Anterior cingulate cortex (tissue), 58 donors: ENCODE data around the gene TM9SF1.

Experiments
- DNase-seq, 58 donors: peaks; one replicate each; lab custom pipeline; 2025; lab: John Stamatoyannopoulos, UW

The TM9SF1 gene

DNA sequence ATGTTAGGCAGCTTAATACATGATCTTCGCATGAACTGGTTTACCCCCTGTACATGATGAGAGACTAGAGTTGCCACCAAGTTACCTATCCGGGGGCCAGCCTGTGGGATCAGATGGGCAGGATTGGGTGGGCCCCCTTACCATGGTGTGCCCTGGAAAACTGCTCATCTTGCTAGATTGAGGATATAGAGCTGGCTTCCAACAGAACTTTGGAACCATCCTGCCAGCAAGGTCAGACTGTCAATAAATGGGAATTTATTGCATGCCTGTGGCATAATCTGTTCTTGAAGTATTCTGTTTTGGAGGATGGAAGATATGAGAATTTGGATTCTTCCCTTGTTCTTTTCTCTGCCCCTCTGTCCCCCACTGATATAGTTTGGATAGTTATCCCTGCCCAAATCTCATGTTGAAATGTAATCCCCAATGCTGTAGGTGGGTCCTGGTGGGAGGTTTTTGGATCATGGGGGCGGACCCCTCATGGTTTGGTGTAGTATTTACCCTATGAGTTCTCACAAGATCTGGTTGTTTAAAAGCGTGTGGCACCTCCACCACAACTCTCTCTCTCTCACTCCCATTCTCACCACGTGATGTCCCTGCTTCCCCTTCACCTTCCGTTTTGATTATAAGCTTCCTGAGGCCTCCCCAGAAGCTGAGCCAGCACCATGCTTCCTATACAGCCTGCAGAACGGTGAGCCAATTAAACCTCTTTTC is 3.7 kb upstream of the TM9SF1 start:
- no peak for DNase-seq

DNA sequence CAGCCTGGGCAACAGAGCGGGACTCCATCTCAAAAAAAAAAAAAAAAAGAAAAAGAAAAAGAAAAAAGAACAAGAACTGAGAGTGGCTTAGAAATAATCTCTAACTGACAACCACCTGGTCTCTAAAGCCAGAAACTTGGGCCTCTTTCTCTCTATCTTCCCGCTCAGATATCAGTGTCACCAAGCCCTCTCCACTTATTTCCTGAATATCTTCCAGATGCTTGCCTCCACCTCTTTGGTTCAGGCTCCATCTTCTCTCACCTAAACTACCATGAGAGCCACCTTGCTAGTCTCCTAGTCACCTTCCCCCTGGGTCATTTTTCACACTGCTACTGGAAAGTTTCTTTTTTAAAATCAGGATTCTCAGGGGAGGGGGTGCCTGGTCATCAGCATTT is 1.8 kb upstream of the TM9SF1 start:
- DNase-seq = no peak

DNA sequence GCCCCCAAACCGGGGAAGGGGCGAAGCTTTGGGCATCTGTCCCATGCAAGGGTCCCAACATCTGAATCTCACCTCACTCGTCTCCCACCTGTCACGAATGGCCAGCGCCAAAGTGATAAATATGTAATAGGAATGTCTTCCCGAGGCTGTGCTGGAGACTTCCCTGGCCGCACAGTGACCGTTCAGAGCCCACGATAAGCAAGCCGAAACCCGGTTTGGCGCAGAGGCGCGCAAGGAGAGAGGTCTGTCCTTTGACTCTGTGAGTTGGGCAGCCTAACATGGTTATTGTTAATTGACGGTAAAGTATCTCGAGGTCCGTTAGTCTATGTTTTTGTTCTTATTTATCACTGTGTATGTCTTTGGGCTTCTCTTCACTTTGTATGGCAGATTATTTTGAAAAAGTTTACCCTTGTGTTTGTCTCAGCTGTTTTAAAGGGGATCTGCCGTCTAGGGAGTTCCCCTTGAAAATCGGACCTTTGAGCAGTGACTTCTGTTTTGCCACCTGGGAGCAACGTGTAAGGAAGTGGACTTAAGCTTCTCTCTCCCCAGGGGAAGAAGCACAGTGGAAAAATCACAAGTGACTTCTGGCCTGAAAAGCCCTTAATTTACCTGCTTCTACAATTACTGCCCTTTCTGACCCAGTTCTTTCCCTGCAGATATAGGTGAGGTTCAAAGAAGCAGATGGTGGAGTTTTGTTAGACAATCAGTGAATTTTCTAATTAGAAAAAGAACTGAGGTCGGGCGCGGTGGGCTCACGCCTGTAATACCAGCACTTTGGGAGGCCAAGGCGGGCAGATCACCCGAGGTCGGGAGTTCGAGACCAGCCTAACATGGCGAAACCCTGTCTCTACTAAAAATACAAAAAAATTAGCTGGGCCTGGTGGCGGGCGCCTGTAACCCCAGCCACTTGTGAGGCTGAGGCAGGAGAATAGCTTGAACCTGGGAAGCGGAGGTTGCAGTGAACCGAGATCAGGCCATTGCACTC is 1.1 kb upstream of the TM9SF1 start:
- peak in 1 of 58 donors; percentile 27 for DNase-seq

DNA sequence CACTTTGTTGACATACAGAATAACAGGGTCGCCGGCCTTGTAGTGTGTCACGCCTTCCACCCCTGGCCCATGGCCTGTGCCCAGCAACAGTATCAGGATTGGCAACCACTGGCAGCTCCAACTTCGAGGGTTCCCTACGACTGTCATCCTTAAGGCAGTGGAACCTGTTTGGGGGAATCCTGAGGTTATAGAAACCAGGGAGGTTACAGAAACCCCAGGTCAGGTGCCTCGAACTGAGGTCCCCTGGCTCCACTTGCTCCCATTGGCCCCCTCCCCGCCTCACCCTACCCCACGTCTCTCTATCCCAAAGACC is 412 bp downstream of the TM9SF1 start:
- DNase-seq = no peak

DNA sequence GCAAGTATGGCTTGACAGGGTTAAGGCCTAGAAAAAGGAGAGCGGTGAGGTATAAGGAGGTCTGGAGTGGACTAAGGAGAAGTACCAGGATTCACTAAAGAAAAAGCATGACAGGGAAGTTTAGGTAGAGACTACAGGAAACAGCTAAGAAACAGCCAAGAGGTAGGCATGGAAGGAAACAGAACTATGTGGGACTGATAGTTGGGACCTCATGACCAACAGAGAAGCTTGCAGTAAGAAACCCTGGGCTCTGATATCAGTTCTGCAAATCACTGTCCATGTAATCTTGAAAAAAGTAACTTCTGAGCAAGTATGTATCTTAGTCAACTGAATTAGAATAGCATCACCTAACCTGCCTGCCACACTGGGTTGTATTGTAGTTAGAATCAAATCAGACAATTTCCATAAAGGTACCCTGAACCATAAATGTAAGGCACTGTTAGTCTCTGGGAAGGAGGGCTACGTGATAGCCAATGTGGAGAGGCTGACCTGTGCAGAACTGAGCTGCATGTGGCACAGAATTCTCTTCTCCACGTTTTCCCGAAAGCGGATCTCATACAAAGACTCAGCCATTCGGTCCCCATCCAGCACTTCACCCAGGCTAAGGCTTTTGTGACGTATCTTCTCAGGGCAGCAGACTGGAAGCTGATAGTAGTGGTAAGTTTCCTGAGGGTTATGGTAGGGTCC is 912 bp downstream of the TM9SF1 start:
- DNase-seq = no peak

- DNase-seq = no peak
Observed at GRCh38 chr14:24192933-24193332, 2.3 kb downstream of the TM9SF1 start.

- no peak for DNase-seq
Observed at GRCh38 chr14:24190416-24190815, 4.8 kb downstream of the TM9SF1 start.

DNA sequence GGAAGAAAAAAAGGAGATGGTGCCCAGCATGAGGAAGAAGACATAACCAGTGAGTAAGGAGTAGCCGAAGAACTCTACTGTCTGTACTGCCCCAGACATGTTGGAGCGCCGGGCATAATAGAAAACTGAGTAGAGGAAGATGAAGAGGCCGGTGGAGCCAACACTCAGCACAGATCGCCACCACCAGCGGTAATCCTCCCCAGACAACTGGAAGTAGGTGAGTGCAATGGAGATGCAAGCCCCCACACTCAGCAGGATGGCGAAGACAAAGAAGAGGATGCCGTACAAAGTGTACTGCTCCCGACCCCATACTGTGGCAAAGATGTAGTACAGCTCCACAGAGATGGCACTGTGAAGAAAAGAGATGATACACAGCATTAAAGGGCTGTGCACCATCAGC is 5.8 kb downstream of the TM9SF1 start:
- no peak for DNase-seq

DNA sequence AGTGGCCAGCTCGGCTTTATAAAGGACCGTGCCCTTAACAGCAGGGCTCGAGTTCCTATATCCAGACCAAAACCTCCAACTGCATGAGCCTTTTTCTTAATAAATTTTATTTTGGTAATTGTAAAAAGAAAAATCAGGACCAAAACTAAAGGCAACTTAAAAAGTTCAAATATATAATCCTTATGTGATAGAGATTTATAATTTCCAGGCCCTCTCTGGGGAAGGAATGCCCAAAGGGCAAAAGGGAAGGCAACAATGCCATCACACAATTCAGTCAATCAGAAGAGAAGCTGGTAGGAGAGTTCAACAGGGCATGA is 6.2 kb downstream of the TM9SF1 start:
- DNase-seq = no peak

DNA sequence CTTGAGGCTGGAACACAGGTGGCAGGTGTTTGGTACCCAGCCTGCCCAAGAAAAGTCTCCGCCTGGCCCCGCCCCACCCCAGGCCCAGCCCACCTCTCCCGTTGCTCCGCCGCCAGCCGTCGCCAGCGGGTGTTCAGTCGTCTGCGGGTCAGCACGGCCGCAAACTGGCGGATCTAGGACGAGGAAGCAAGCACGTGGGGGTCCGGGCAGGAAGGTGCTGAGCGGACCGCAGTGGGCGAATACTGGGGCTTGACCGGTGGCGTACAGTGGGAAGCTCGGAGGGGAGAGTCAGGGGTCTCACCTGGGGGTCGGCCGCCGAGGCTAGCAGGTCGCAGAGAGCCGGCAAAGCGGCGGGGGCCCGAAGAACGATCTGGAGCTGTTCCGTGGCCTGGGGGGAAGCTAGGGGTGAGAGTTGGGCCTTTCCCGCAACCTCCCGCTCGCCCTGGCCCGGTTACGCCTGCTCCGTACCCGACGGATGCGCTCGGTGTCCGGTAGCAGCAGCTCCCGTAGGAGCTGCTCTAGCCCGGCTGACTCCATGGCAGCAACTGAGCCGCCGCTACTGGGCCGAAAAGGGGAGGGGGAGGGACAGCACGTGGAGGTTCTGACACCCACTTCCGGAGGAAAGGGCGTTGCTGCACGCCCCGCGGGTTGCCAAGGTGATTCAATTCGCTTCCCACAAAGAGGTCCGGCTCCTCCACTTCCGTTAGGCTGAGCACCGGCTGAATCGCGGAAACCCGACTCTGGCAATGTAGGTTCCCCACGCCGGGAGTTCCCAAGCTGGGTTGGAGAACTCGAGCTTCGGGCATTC is 6.8 kb downstream of the TM9SF1 start, which contains the start of gene IPO4:
Gene IPO4, minus strand, starts transcription at position 566 of the 808 bp plus-strand sequence. Its CDS starts 29 bp downstream, at position 537.
- DNase-seq = peak; percentile 66 to 97 (median 93)

GRCh38 chr14:24187539-24187915 is 7.7 kb downstream of the TM9SF1 start:
- DNase-seq = no peak

DNA sequence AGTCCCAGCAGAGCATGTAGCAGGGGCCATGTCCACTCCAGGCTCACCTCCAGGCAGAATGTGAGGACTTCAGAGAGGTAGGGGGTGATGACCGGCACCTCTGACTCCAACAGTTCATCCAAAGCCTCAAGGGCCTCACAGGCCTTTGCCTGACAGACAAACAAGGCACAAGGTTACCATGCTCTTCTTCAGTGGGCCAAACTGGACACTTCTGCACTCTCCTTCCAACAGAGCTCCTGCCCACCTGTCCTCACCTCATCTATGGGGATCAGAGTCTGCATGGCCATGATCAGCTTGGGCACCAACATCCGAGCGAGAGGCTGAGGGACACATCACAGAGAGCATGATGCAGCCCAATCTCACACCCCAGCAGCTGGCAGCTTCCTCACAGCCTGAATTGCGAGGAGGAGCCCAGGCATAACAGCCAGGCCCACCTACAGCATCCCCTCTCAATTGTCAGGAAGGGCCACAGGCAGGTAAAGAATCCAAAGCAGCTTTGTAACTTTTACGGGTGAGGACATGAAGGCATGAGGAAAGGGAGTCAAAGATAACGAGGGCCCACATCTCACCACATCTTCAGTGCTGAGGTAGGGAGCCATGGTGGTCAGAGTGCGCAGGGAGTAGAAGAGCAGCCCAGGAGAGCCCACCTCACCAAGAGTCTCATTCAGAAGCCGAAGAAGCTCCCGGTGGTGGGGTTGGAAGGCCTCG is 8.3 kb downstream of the TM9SF1 start:
- DNase-seq = no peak

GRCh38 chr14:24185741-24186140 is 9.5 kb downstream of the TM9SF1 start:
- no peak for DNase-seq

GRCh38 chr14:24185026-24185425 is 10.2 kb downstream of the TM9SF1 start:
- DNase-seq = no peak

DNA sequence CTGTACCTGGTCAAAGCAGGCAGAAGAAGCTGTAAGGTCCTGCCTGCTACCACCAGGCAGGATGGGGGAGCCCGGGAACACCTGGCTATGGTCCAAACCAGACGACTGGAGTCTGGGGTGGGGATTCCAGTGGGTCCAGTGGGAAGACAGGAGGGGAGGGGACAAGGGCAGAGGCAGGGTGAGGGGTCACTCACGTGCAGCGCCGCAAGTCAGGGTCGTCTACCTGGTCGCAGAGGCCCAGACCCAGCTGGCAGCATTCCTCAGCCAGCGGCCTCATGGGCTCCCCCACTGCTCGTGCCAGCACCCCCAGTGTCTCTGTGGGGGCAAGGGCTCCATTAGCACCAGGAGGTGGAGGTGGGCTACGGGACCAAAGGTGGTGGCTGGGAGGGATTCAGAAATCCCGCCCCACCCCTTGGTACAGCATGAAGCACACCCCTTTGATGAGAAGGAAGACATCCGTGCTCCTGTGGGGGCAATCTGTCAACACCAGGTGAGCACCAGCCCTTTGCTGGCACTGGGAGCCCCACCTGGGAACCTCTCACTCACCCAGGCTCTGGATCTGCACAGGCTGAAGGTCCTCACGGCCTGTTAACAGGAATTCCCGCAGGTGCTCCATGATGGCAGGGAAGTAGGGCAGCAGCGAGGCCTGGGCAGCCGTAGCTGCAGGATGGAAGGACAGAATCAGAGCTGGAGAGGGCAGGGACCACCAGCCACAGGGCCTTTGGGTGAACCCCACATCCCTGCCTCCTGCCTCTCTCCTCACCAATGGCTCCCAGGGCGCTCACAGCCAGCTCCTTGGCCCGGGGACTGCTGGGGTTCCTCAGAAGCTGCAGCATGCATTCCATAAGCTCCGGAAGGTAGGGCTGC is 10.9 kb downstream of the TM9SF1 start:
- no peak for DNase-seq

- DNase-seq = no peak
Observed at GRCh38 chr14:24183014-24183481, 12.2 kb downstream of the TM9SF1 start.

- no peak for DNase-seq
Observed at GRCh38 chr14:24182110-24182882, 12.9 kb downstream of the TM9SF1 start.
